ENCODE measurements around the gene LYPD5. TPM values are rescaled to one million over a fixed set of nuclear protein-coding genes. Genes with fewer than 3 reads are reported as not detected.

The LYPD5 gene
- polyA plus RNA-seq, 4 donors, result 0.29 to 0.56 (median 0.40) TPM

GRCh38 chr19:43754503-43755255, 47.6 kb downstream of the LYPD5 start, which contains the start of gene SMG9:
Gene SMG9 (minus strand): TSS chr19:43754962. CDS start chr19:43750741, 4,221 bp downstream.
- DNase-seq (ENCODE audit: low read depth in 4 of 4, low spot score in 2 of 4), result peak; percentile 98 to 99 (median 98)

DNA sequence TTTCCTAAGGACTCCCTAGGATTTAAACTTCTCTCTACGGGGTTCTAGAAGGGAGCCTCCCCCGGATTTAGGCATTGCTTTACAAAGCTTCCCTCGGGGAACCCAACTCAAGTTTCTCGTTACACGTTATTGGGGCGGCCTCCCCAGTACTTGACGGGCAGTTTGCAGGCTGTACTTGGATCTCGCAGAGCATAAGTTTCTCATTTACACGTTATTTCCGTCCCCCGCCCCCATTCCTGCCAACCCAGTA, 48.1 kb downstream of the LYPD5 start:
- peak in 1 of 4 donors; percentile 9 for DNase-seq (ENCODE audit: low read depth in 4 of 4, low spot score in 2 of 4)

- no peak for DNase-seq (ENCODE audit: low read depth in 4 of 4, low spot score in 2 of 4)
Observed at GRCh38 chr19:43752287-43752875, 49.9 kb downstream of the LYPD5 start.

DNA sequence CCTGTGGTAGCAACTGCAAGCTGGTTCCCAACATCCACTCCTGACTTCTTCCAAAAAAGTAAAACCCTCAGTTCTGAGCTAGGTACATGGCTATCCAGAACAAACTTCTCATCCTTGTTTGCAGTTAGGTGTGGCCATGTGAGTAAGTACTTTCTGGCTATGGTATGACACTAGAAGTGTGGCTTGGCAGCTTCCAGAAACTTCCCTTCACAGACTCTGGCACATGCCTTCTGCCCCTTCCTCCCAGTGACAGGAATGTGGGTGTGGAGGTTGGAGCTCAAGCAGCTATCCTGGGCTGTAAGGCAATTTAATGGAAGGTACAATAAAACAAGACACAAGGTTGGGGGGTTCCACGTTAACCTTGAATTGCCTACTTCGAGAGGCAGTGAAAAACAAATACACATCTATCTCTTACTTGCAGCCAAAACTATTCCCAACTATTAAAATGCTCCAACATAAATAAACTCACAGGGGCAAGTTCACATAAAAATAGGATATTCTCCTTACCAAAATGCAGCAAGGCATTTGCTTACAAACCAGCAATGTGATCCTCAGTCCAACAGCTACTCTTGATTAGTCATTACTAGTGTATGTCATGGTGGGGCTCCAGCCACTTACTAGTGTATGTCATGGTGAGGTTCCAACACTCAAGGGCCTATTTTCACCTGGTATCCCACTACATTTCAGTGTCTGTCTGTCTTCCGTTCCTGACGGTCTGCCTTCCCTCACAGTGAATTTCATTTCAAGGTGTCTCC, 50.6 kb downstream of the LYPD5 start:
- DNase-seq (ENCODE audit: low read depth in 4 of 4, low spot score in 2 of 4), result no peak

GRCh38 chr19:43749898-43750297, 52.3 kb downstream of the LYPD5 start:
- no peak for DNase-seq (ENCODE audit: low read depth in 4 of 4, low spot score in 2 of 4)

DNA sequence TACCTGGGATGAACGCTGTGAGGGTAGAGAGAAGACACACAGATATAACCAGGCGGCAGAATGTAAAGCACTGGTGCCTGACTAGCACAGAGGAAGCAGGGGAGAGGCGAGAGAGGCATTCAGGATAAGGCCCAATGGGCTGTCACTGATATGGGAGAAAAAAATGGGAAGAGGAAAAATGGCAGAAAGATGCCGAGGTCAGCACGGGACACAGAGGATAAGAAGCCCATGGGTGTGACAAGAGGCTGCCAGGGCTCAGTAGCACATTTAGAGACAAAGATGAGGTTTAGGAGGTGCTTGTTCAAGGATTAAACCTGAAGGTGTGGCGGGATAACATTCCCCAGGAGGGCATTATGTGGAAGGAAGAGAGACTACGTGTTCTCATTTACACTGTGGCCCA, 53.1 kb downstream of the LYPD5 start:
- no peak for DNase-seq (ENCODE audit: low read depth in 4 of 4, low spot score in 2 of 4)

DNA sequence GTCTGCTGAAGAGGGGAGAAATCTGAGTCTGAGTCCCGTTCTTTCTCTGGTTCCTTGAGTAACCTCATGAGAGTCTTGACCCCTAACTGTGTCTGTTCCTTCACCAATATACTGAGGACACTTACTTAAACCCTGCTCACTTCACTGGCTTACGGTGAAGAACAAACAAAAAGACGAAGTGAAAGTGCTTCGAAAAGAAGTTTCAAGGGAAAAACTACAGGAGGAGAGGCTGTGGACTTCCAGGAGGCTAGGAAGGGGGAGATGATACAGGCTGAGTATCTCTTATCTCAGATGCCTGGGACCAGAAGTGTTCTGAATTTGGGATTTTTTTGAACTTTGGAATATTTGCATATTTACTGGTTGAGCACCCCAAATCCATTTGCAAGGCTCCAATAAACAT, 53.6 kb downstream of the LYPD5 start:
- no peak for DNase-seq (ENCODE audit: low read depth in 4 of 4, low spot score in 2 of 4)

GRCh38 chr19:43748205-43748594, 54.0 kb downstream of the LYPD5 start:
- no peak for DNase-seq (ENCODE audit: low read depth in 4 of 4, low spot score in 2 of 4)

DNA sequence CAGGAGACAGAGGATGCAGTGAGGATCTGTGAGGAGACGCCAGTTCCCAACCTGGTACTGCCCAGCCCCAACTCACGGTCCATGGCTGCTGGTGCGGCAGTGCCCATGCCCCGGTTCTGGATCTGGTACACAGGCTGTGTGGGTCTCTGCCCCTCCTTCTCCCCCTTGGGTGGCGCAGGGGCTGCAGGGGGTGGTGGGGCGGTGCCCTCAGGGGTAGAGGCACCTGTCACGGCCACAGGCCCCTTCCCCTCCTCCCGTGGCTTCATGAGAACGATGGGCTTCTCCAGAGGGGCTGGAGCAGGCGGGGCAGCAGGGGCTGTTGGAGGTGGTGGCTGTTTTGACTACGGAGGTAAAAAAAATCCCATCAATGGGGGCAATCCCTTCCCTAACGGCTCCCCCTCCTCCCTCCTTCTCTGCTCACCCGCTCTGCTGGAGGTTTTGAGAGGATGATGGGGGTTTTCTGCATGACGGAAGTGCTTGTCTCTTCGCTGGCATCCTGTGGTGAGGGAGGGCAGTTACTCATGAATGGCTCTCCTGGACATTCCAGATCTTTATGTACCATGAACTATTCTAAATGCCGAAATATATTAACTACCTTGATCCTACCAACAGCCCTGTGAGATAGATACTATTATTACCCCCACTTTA, 54.6 kb downstream of the LYPD5 start:
- no peak for DNase-seq (ENCODE audit: low read depth in 4 of 4, low spot score in 2 of 4)

Other genes starting within 250 kb of the LYPD5 start
- gene XRCC1, start 226.9 kb downstream of the LYPD5 start, polyA plus RNA-seq (ENCODE audit: insufficient read length in 4 of 4), result 10 to 100 TPM; 61.7 to 75.0 (median 62.2) TPM
- gene PINLYP, start 226.6 kb downstream of the LYPD5 start, polyA plus RNA-seq (ENCODE audit: insufficient read length in 4 of 4), result 10 to 100 TPM; 17.8 to 25.7 (median 18.7) TPM
- 10 to 100 TPM; 10.6 to 22.6 (median 16.5) TPM for gene IRGQ, start 206.3 kb downstream of the LYPD5 start, polyA plus RNA-seq (ENCODE audit: insufficient read length in 4 of 4)
- 10 to 100 TPM; 10.8 to 17.6 (median 13.7) TPM for gene ZNF576, start 205.9 kb downstream of the LYPD5 start, polyA plus RNA-seq (ENCODE audit: insufficient read length in 4 of 4)
- 1 to 10 TPM in 2 of 4 donors, under 1 TPM in 2; 0.31 to 2.4 (median 1.2) TPM for gene SRRM5, start 190.4 kb downstream of the LYPD5 start, polyA plus RNA-seq (ENCODE audit: insufficient read length in 4 of 4)
- 100 to 1,000 TPM in 3 of 4 donors, 10 to 100 TPM in 1; 85.7 to 145 (median 117) TPM for gene ZNF428, start 182.8 kb downstream of the LYPD5 start, polyA plus RNA-seq (ENCODE audit: insufficient read length in 4 of 4)
- gene CADM4, start 162.6 kb downstream of the LYPD5 start, polyA plus RNA-seq (ENCODE audit: insufficient read length in 4 of 4), result 10 to 100 TPM; 43.2 to 56.9 (median 54.9) TPM
- 10 to 100 TPM in 2 of 4 donors, 1 to 10 TPM in 2; 6.7 to 14.2 (median 10.4) TPM for gene PLAUR, start 132.3 kb downstream of the LYPD5 start, polyA plus RNA-seq (ENCODE audit: insufficient read length in 4 of 4)
- gene IRGC, start 86.4 kb downstream of the LYPD5 start, polyA plus RNA-seq (ENCODE audit: insufficient read length in 4 of 4), result not detected
- gene SMG9, start 47.5 kb downstream of the LYPD5 start, polyA plus RNA-seq (ENCODE audit: insufficient read length in 4 of 4), result 10 to 100 TPM; 35.7 to 77.9 (median 58.0) TPM
- gene KCNN4, start 21.5 kb downstream of the LYPD5 start, polyA plus RNA-seq (ENCODE audit: insufficient read length in 4 of 4), result 1 to 10 TPM in 3 of 4 donors, under 1 TPM in 1; 0.90 to 2.6 (median 2.2) TPM
- gene ZNF283, start 24.9 kb upstream of the LYPD5 start, polyA plus RNA-seq (ENCODE audit: insufficient read length in 4 of 4), result 10 to 100 TPM; 12.0 to 22.0 (median 15.3) TPM
- 10 to 100 TPM in 3 of 4 donors, 1 to 10 TPM in 1; 9.8 to 17.2 (median 12.1) TPM for gene ZNF404, start 81.5 kb upstream of the LYPD5 start, polyA plus RNA-seq (ENCODE audit: insufficient read length in 4 of 4)
- gene ZNF45, start 132.8 kb upstream of the LYPD5 start, polyA plus RNA-seq (ENCODE audit: insufficient read length in 4 of 4), result 10 to 100 TPM; 24.6 to 30.4 (median 26.9) TPM
- 1 to 10 TPM; 4.2 to 9.1 (median 6.7) TPM for gene ZNF221, start 148.8 kb upstream of the LYPD5 start, polyA plus RNA-seq (ENCODE audit: insufficient read length in 4 of 4)
- 10 to 100 TPM; 14.0 to 17.6 (median 14.9) TPM for gene ZNF155, start 181.7 kb upstream of the LYPD5 start, polyA plus RNA-seq (ENCODE audit: insufficient read length in 4 of 4)
- gene ZNF230, start 200.5 kb upstream of the LYPD5 start, polyA plus RNA-seq (ENCODE audit: insufficient read length in 4 of 4), result 1 to 10 TPM; 5.7 to 7.8 (median 7.4) TPM
- gene ZNF222, start 222.9 kb upstream of the LYPD5 start, polyA plus RNA-seq (ENCODE audit: insufficient read length in 4 of 4), result 1 to 10 TPM; 7.4 to 9.9 (median 8.8) TPM
- gene ZNF223, start 249.6 kb upstream of the LYPD5 start, polyA plus RNA-seq (ENCODE audit: insufficient read length in 4 of 4), result 10 to 100 TPM in 3 of 4 donors, 1 to 10 TPM in 1; 9.7 to 14.6 (median 12.9) TPM

Measured in left renal cortex interstitium (tissue), 4 donors.